ENCODE results near the gene STARD10.

Gene STARD10

GRCh38 chr11:72742513-72743320 is 51.1 kb downstream of the STARD10 start:
- no peak for DNase-seq

- no peak for DNase-seq
Measured at GRCh38 chr11:72741849-72742512, 51.9 kb downstream of the STARD10 start.

- DNase-seq = peak; percentile 26
Measured at GRCh38 chr11:72741429-72741833, 52.4 kb downstream of the STARD10 start.

- DNase-seq = no peak
Measured at GRCh38 chr11:72740562-72741428, 53.1 kb downstream of the STARD10 start.

GRCh38 chr11:72740060-72740424 is 53.8 kb downstream of the STARD10 start:
- DNase-seq = no peak

GRCh38 chr11:72739240-72740059 is 54.4 kb downstream of the STARD10 start:
- DNase-seq = no peak

- no peak for DNase-seq
Measured at GRCh38 chr11:72738199-72739141, 55.4 kb downstream of the STARD10 start.

GRCh38 chr11:72737336-72737735 is 56.5 kb downstream of the STARD10 start:
- DNase-seq = no peak

- peak; percentile 78 for DNase-seq
Measured at GRCh38 chr11:72736452-72737069, 57.3 kb downstream of the STARD10 start.

- no peak for DNase-seq
Measured at GRCh38 chr11:72735495-72736027, 58.3 kb downstream of the STARD10 start.

GRCh38 chr11:72732329-72732728 is 61.5 kb downstream of the STARD10 start:
- no peak for DNase-seq

GRCh38 chr11:72730737-72731136 is 63.1 kb downstream of the STARD10 start:
- no peak for DNase-seq

GRCh38 chr11:72730243-72730642 is 63.6 kb downstream of the STARD10 start:
- DNase-seq = no peak

- DNase-seq = no peak
Measured at GRCh38 chr11:72727521-72727920, 66.3 kb downstream of the STARD10 start.

GRCh38 chr11:72726266-72727220 is 67.3 kb downstream of the STARD10 start:
- DNase-seq = no peak

- DNase-seq = no peak
Measured at GRCh38 chr11:72725724-72726028, 68.2 kb downstream of the STARD10 start.

- DNase-seq = peak; percentile 91
Measured at GRCh38 chr11:72724851-72725723, 68.8 kb downstream of the STARD10 start.

GRCh38 chr11:72724021-72724551 is 69.8 kb downstream of the STARD10 start:
- no peak for DNase-seq
